ENCODE measurements around the gene CDHR5.

The CDHR5 gene

DNA sequence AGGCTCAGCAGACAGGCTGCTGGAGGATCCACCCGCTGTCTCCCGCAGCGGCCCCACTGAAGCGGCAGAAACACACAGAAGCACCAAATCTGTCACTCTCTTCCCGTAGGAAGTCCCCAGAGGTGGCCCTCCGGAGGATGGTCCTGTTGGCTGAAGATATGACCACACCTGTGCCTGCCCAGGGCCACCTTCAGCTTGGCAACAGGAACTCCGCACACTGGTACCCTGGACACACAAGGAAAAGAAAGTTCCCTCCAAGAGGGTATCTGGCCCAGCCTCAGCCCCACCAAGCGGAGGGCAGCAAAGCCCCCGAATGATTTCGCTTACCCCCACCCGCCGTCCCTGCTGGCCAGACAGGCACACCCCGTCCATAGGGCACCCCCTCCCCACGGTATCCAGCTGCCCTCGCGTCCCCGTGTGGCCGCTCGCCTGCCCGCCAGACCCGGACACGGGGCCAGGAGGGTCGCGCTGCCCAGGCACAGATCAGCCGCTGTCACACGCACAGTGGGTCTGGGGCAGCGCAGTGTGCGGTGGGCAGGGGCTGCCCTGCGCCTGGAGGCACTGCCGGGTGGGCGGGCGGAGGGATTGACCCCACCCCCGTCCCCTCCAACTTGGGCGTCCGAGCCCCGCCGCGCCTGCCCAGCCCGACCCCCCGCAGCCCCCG, 57.0 kb downstream of the CDHR5 start:
- TF ChIP-seq, protein P1, sequence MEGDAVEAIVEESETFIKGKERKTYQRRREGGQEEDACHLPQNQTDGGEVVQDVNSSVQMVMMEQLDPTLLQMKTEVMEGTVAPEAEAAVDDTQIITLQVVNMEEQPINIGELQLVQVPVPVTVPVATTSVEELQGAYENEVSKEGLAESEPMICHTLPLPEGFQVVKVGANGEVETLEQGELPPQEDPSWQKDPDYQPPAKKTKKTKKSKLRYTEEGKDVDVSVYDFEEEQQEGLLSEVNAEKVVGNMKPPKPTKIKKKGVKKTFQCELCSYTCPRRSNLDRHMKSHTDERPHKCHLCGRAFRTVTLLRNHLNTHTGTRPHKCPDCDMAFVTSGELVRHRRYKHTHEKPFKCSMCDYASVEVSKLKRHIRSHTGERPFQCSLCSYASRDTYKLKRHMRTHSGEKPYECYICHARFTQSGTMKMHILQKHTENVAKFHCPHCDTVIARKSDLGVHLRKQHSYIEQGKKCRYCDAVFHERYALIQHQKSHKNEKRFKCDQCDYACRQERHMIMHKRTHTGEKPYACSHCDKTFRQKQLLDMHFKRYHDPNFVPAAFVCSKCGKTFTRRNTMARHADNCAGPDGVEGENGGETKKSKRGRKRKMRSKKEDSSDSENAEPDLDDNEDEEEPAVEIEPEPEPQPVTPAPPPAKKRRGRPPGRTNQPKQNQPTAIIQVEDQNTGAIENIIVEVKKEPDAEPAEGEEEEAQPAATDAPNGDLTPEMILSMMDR (IDR thresholded peaks at IDR 0.05; ENCODE audit: insufficient read depth, low read length, missing control alignments) = no peak
- POLR2A ChIA-PET = interaction anchor here (0.9 kb wide), 1 partner anchor 9 kb away, joined by 4 read pairs; no protein-coding TSS in a partner anchor
- DNase-seq (ENCODE audit: low read depth, low spot score) = no peak
- peak overlapping the region; percentile 91 for H3K4me3 ChIP-seq (ENCODE audit: low read depth, low read length)
- CTCF ChIA-PET = interaction anchor here (5.0 kb wide), 1 partner anchor 12 kb away, joined by 34 read pairs; no protein-coding TSS in a partner anchor

DNA sequence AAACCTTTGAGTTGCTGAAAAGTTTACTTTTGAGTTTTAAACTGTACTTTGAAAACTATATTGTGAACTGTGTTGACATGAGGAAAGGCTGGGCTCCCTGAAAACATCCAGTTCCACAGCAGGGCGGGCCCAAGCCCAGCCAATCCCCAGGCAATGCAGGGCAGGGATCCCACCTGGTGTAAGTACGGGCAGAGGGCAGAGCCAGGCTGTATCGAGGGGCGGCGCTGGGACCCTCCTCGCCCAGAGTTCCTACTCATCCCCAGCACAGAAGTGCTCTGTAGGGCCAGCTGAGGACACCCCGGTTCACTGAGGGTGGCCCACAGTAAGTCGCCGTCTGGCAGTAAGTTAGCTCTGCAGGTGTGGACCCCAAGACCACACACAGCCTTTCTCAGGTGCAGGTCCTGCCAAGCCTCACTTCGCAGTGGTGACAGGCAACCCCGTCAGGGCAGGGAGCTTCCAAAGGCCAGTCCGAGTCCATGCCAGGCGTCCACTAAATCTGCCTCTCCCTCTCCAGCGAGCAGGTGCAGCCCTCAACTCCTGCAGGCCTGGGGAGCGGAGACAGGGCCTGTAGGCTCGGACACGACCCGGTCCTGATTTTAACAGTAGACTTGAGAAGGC, 57.6 kb downstream of the CDHR5 start:
- POLR2A ChIA-PET = interaction anchor here (0.6 kb wide), 1 partner anchor 126 kb away, joined by 3 read pairs; no protein-coding TSS in a partner anchor
- TF ChIP-seq, protein P1 (IDR thresholded peaks at IDR 0.05; ENCODE audit: insufficient read depth, low read length, missing control alignments) = no peak
- CTCF ChIA-PET = interaction anchor here (2.2 to 5.0 kb wide), 2 partner anchors 12 to 156 kb away, joined by 6 to 34 read pairs; no protein-coding TSS in a partner anchor
- DNase-seq (ENCODE audit: low read depth, low spot score) = no peak
- peak overlapping the region; percentile 91 for H3K4me3 ChIP-seq (ENCODE audit: low read depth, low read length)

All from AG04449 (cell line).